T-cell (primary cell): ENCODE results near the gene OR10J5. TPM values are rescaled to one million over a fixed set of nuclear protein-coding genes. Genes with fewer than 3 reads are reported as not detected.

Experiments
- ATAC-seq, 4 experiments: fragments of 200-7000 bp in 3 of 4; fragments of 150-1000 bp in 1 of 4; cut with Tn5 transposase; replicated peaks in 1 of 4; 1 replicate in 3 of 4; 2 replicates in 1 of 4; pipeline ENCODE4 v1.10.0; 2021; ENCODE audit warnings: moderate library complexity in 3 of 4, mild to moderate bottlenecking in 2 of 4, moderate number of reproducible peaks in 1 of 4
- CTCF ChIA-PET, 2 donors: fragments of 300-600 bp; sonication (Branson Sonifier 250); formaldehyde crosslinking; loops; one replicate each; lab custom pipeline; 2022; ENCODE audit warnings: antibody characterized with exemption in 2 of 2; lab: Charles Lee
- POLR2A ChIA-PET, 2 donors: fragments of 300-600 bp; sonication (Branson Sonifier 250); formaldehyde crosslinking; loops; one replicate each; lab custom pipeline; 2022; ENCODE audit warnings: antibody characterized with exemption in 2 of 2; lab: Charles Lee
- DNase-seq, 35 experiments: peaks; one replicate each; pipeline versions ENCODE4 v3.0.0 to v3.0.0-alpha.2; 2013 to 2023
- H3K27ac ChIP-seq: one replicate; pipeline ENCODE4 v1.5.1; 2013; ENCODE audit warnings: low read length
- H3K27me3 ChIP-seq, 2 experiments: replicated peaks in 1 of 2; 1 replicate in 1 of 2; 2 replicates in 1 of 2; pipeline versions ENCODE4 v1.6.1 to v1.7.0; 2013; ENCODE audit warnings: low read length in 1 of 2, mixed read lengths in 1 of 2; ENCODE audit not compliant: control insufficient read depth in 2 of 2, insufficient read depth in 2 of 2; ENCODE audit errors: extremely low read depth in 1 of 2
- H3K36me3 ChIP-seq, 2 donors: 1 replicate in 1 of 2; 2 replicates in 1 of 2; pipeline versions ENCODE4 v1.6.1 to v1.7.0; 2013; ENCODE audit warnings: low read length in 1 of 2; ENCODE audit not compliant: control insufficient read depth in 2 of 2, insufficient read depth in 1 of 2; ENCODE audit errors: extremely low read depth in 1 of 2
- H3K4me1 ChIP-seq, 2 experiments: 1 replicate in 1 of 2; 2 replicates in 1 of 2; pipeline versions ENCODE4 v1.6.1 to v1.7.0; 2013; ENCODE audit warnings: low read length in 2 of 2, mixed read lengths in 1 of 2; ENCODE audit not compliant: insufficient read depth in 2 of 2, control insufficient read depth in 1 of 2; ENCODE audit errors: extremely low read depth in 1 of 2
- H3K4me3 ChIP-seq, 2 donors: 1 replicate in 1 of 2; 2 replicates in 1 of 2; pipeline versions ENCODE4 v1.5.1 to v1.7.0; 2013; ENCODE audit warnings: mild to moderate bottlenecking in 2 of 2, low read length in 1 of 2, moderate library complexity in 1 of 2; ENCODE audit not compliant: control insufficient read depth in 1 of 2; ENCODE audit errors: extremely low read depth in 1 of 2
- H3K9me3 ChIP-seq: 2 replicates; pipeline ENCODE4 v1.7.0; 2013
- H3K27ac Mint-ChIP-seq, 2 donors: one replicate each; pipeline ENCODE4 v1.8.0; 2020 to 2021; ENCODE audit warnings: mild to moderate bottlenecking in 2 of 2, mixed read lengths in 2 of 2
- H3K27me3 Mint-ChIP-seq, 2 donors: one replicate each; pipeline ENCODE4 v1.8.0; 2021 to 2022; ENCODE audit warnings: mixed read lengths in 2 of 2
- H3K36me3 Mint-ChIP-seq: one replicate; pipeline ENCODE4 v1.8.0; 2021; ENCODE audit warnings: mixed read lengths
- H3K4me1 Mint-ChIP-seq, 3 donors: one replicate each; pipeline ENCODE4 v1.8.0; 2020 to 2022; ENCODE audit warnings: mixed read lengths in 3 of 3, mild to moderate bottlenecking in 1 of 3
- H3K4me3 Mint-ChIP-seq, 3 donors: one replicate each; pipeline ENCODE4 v1.8.0; 2020 to 2022; ENCODE audit warnings: mild to moderate bottlenecking in 3 of 3, mixed read lengths in 3 of 3, moderate library complexity in 3 of 3
- H3K9me3 Mint-ChIP-seq, 3 donors: one replicate each; pipeline ENCODE4 v1.8.0; 2020 to 2022; ENCODE audit warnings: mixed read lengths in 3 of 3
- WGBS: methylation state at CpG from one replicate; pipeline ENCODE4 v1.1.5; 2013; ENCODE audit warnings: missing lambda C conversion rate; ENCODE audit not compliant: insufficient coverage; 5-methylcytosine and 5-hydroxymethylcytosine counted together
- total RNA-seq, 35 experiments: library from RNA in 6 of 35; stranded (reverse) in 6 of 35; fragments of 120-200 nt in 1 of 35; gene quantifications; one replicate each; pipeline versions ENCODE4 v1.2.1 to v1.2.4 and lab custom pipeline; 2013 to 2026

Gene OR10J5
- total RNA-seq, 5 donors from 2014 or later (not counting 1 experiment from before 2014, with no cell fraction given): not detected

- Mint-ChIP-seq H3K9me3 (peaks cover 0 to 4% (median 0%) of the 10 kb centered on the region in 3 donors), H3K27me3 (peaks cover 5 to 12% of the 10 kb centered on the region in 2 donors), H3K36me3 (no peaks in the 10 kb centered on the region), H3K27ac (no peak overlapping the region), H3K4me3 (no peak overlapping the region), H3K4me1 (no peaks in the 10 kb centered on the region)
- no peak overlapping the region for H3K4me3 ChIP-seq
- POLR2A ChIA-PET: interaction anchor here in 1 of 2 donors (0.9 kb wide), 1 partner anchor 192 kb away, joined by 3 read pairs; no protein-coding TSS in a partner anchor
- ATAC-seq (no peak), DNase-seq (no peak)
- H3K36me3 ChIP-seq: no peaks in the 10 kb centered on the region
- no peaks in the 10 kb centered on the region for H3K9me3 ChIP-seq
- CTCF ChIA-PET: no interaction called here
- no peaks in the 10 kb centered on the region for H3K4me1 ChIP-seq
- peaks cover 0 to 2% of the 10 kb centered on the region in 2 experiments for H3K27me3 ChIP-seq
- H3K27ac ChIP-seq: no peak overlapping the region
Measured at GRCh38 chr1:159561497-159561896, 25.7 kb upstream of the OR10J5 start.

GRCh38 chr1:159560599-159560998 is 24.8 kb upstream of the OR10J5 start:
- Histone ChIP-seq H3K4me1 (no peaks in the 10 kb centered on the region), H3K27ac (no peak overlapping the region), H3K9me3 (no peaks in the 10 kb centered on the region), H3K36me3 (no peaks in the 10 kb centered on the region), H3K4me3 (no peak overlapping the region), H3K27me3 (peaks cover 0 to 2% of the 10 kb centered on the region in 2 experiments)
- no peaks in the 10 kb centered on the region for H3K4me1 Mint-ChIP-seq
- H3K36me3 Mint-ChIP-seq: no peaks in the 10 kb centered on the region
- no peak overlapping the region for H3K4me3 Mint-ChIP-seq
- CTCF ChIA-PET: no interaction called here
- H3K27ac Mint-ChIP-seq: no peak overlapping the region
- H3K9me3 Mint-ChIP-seq: peaks cover 0 to 4% (median 0%) of the 10 kb centered on the region in 3 donors
- no peak for DNase-seq
- peaks cover 5 to 12% of the 10 kb centered on the region in 2 donors for H3K27me3 Mint-ChIP-seq
- ATAC-seq: no peak
- WGBS: 70% methylated on average over 1 of the region's 2 CpGs
- POLR2A ChIA-PET: no interaction called here

- no peaks in the 10 kb centered on the region for H3K4me1 ChIP-seq
- WGBS: 58% methylated on average over 3 of the region's 3 CpGs
- H3K27me3 ChIP-seq: peaks cover 0 to 2% of the 10 kb centered on the region in 2 experiments
- H3K9me3 Mint-ChIP-seq: no peaks in the 10 kb centered on the region
- no peak overlapping the region for H3K27ac Mint-ChIP-seq
- H3K27ac ChIP-seq: no peak overlapping the region
- no peaks in the 10 kb centered on the region for H3K36me3 ChIP-seq
- peaks cover 6 to 11% of the 10 kb centered on the region in 2 donors for H3K27me3 Mint-ChIP-seq
- DNase-seq (no peak), ATAC-seq (no peak)
- CTCF ChIA-PET: no interaction called here
- POLR2A ChIA-PET: no interaction called here
- no peaks in the 10 kb centered on the region for H3K4me1 Mint-ChIP-seq
- no peak overlapping the region for H3K4me3 Mint-ChIP-seq
- no peaks in the 10 kb centered on the region for H3K36me3 Mint-ChIP-seq
- H3K4me3 ChIP-seq: no peak overlapping the region
- no peaks in the 10 kb centered on the region for H3K9me3 ChIP-seq
Measured at GRCh38 chr1:159556931-159557369, 21.1 kb upstream of the OR10J5 start.

GRCh38 chr1:159554696-159555095 is 18.9 kb upstream of the OR10J5 start:
- POLR2A ChIA-PET: no interaction called here
- WGBS: 33% methylated on average over 1 of the region's 1 CpG

GRCh38 chr1:159554261-159554660 is 18.5 kb upstream of the OR10J5 start:
- no peaks in the 10 kb centered on the region for H3K9me3 Mint-ChIP-seq
- ChIA-PET POLR2A (no interaction called here), CTCF (no interaction called here)
- DNase-seq (no peak), ATAC-seq (no peak)
- no CpG with 5 or more reads among the region's 3 CpGs for WGBS
- H3K36me3 Mint-ChIP-seq: no peaks in the 10 kb centered on the region
- Histone ChIP-seq H3K9me3 (no peaks in the 10 kb centered on the region), H3K4me1 (no peaks in the 10 kb centered on the region), H3K27ac (no peak overlapping the region), H3K27me3 (no peaks in the 10 kb centered on the region), H3K36me3 (no peaks in the 10 kb centered on the region), H3K4me3 (no peak overlapping the region)
- H3K4me3 Mint-ChIP-seq: no peak overlapping the region
- peaks cover 10 to 19% of the 10 kb centered on the region in 2 donors for H3K27me3 Mint-ChIP-seq
- H3K27ac Mint-ChIP-seq: no peak overlapping the region
- no peaks in the 10 kb centered on the region for H3K4me1 Mint-ChIP-seq

More at GRCh38 chr1:159554696-159555095, 18.9 kb upstream of the OR10J5 start:
- Histone ChIP-seq H3K36me3 (no peaks in the 10 kb centered on the region), H3K27ac (no peak overlapping the region), H3K9me3 (no peaks in the 10 kb centered on the region), H3K4me1 (no peaks in the 10 kb centered on the region), H3K4me3 (no peak overlapping the region), H3K27me3 (peaks cover 0 to 2% of the 10 kb centered on the region in 2 experiments)
- Mint-ChIP-seq H3K4me3 (no peak overlapping the region), H3K27ac (no peak overlapping the region), H3K36me3 (no peaks in the 10 kb centered on the region), H3K4me1 (no peaks in the 10 kb centered on the region), H3K9me3 (no peaks in the 10 kb centered on the region), H3K27me3 (peaks cover 12 to 21% of the 10 kb centered on the region in 2 donors)
- CTCF ChIA-PET: no interaction called here
- DNase-seq (no peak), ATAC-seq (no peak)

GRCh38 chr1:159548126-159548525 is 12.3 kb upstream of the OR10J5 start:
- H3K4me3 ChIP-seq: no peak overlapping the region
- H3K27me3 ChIP-seq: no peaks in the 10 kb centered on the region
- Mint-ChIP-seq H3K4me1 (no peaks in the 10 kb centered on the region), H3K4me3 (no peak overlapping the region), H3K27me3 (peaks cover 12 to 23% of the 10 kb centered on the region in 2 donors), H3K9me3 (no peaks in the 10 kb centered on the region), H3K27ac (no peak overlapping the region), H3K36me3 (no peaks in the 10 kb centered on the region)
- no peak overlapping the region for H3K27ac ChIP-seq
- no peaks in the 10 kb centered on the region for H3K9me3 ChIP-seq
- WGBS: 50% methylated on average over 2 of the region's 2 CpGs
- DNase-seq (no peak), ATAC-seq (no peak)
- H3K4me1 ChIP-seq: no peaks in the 10 kb centered on the region
- ChIA-PET POLR2A (no interaction called here), CTCF (no interaction called here)
- no peaks in the 10 kb centered on the region for H3K36me3 ChIP-seq

GRCh38 chr1:159532922-159533321 is 2.9 kb downstream of the OR10J5 start:
- Mint-ChIP-seq H3K27me3 (peaks cover 13 to 25% of the 10 kb centered on the region in 2 donors), H3K4me3 (no peak overlapping the region), H3K9me3 (peaks cover 2 to 9% (median 2%) of the 10 kb centered on the region in 3 donors), H3K36me3 (no peaks in the 10 kb centered on the region), H3K4me1 (no peaks in the 10 kb centered on the region), H3K27ac (no peak overlapping the region)
- Histone ChIP-seq H3K9me3 (no peaks in the 10 kb centered on the region), H3K4me3 (no peak overlapping the region), H3K27me3 (peaks cover 2 to 4% of the 10 kb centered on the region in 2 experiments), H3K4me1 (no peaks in the 10 kb centered on the region), H3K36me3 (no peaks in the 10 kb centered on the region), H3K27ac (no peak overlapping the region)
- POLR2A ChIA-PET: no interaction called here
- CTCF ChIA-PET: no interaction called here
- ATAC-seq (no peak), DNase-seq (no peak)
